Astrocyte of the cerebellum (primary cell): ENCODE results near the gene NHS.

Experiments
- DNase-seq: peaks from one replicate; pipeline ENCODE4 v3.0.0-alpha.2; 2011; ENCODE audit warnings: low read depth
- H3K4me3 ChIP-seq: 2 replicates; pipeline ENCODE4 v1.5.1; 2011; ENCODE audit warnings: mild to moderate bottlenecking, low read depth, low read length, moderate library complexity
- CTCF ChIP-seq: IDR thresholded peaks from 2 replicates; pipeline ENCODE4 v1.5.1; 2012; ENCODE audit warnings: low read length, low read depth, moderate library complexity, mild to moderate bottlenecking; ENCODE audit errors: missing control alignments
- in situ Hi-C: cut with HindIII; loops from 2 replicates; pipeline ENCODE4 v1.10.0; 2017; ENCODE audit warnings: low sequenced_read_pairs

Gene NHS

GRCh38 chrX:17622331-17622730, 247.3 kb downstream of the NHS start:
- in situ Hi-C loops: no loop called here
- no peak for DNase-seq
- H3K4me3 ChIP-seq: no peak overlapping the region
- TF ChIP-seq CTCF: no peak

GRCh38 chrX:17623750-17624149, 248.8 kb downstream of the NHS start:
- in situ Hi-C loops: no loop called here
- H3K4me3 ChIP-seq: no peak overlapping the region
- no peak for DNase-seq
- no peak for TF ChIP-seq CTCF

GRCh38 chrX:17627026-17627425, 252.0 kb downstream of the NHS start:
- in situ Hi-C loops: loop anchor here (5.0 kb wide), 1 partner anchor 65 kb away; no protein-coding TSS in a partner anchor
- H3K4me3 ChIP-seq: no peak overlapping the region

GRCh38 chrX:17628976-17629375, 254.0 kb downstream of the NHS start:
- TF ChIP-seq CTCF: no peak
- no peak for DNase-seq
- in situ Hi-C loops: loop anchor here (5.0 kb wide), 1 partner anchor 67 kb away; no protein-coding TSS in a partner anchor

More at GRCh38 chrX:17627026-17627425, 252.0 kb downstream of the NHS start:
- TF ChIP-seq CTCF: no peak
- DNase-seq: no peak

GRCh38 chrX:17629519-17629918, 254.5 kb downstream of the NHS start:
- in situ Hi-C loops: loop anchor here (5.0 kb wide), 1 partner anchor 67 kb away; no protein-coding TSS in a partner anchor
- no peak overlapping the region for H3K4me3 ChIP-seq
- DNase-seq: no peak
- TF ChIP-seq CTCF: no peak

More at GRCh38 chrX:17628976-17629375, 254.0 kb downstream of the NHS start:
- H3K4me3 ChIP-seq: no peak overlapping the region

GRCh38 chrX:17631647-17632046, 256.6 kb downstream of the NHS start:
- DNase-seq: no peak
- no peak for TF ChIP-seq CTCF
- in situ Hi-C loops: no loop called here
- no peak overlapping the region for H3K4me3 ChIP-seq
